GM19023 (cell line): Measurements from ENCODE around the gene MAPK11.

Experiments
- ATAC-seq: cut with Tn5 transposase; IDR thresholded peaks from one replicate; pipeline ENCODE4 v1.9.1; 2021; ENCODE audit warnings: mild to moderate bottlenecking, moderate library complexity; ENCODE audit not compliant: unreplicated experiment

Gene MAPK11

GRCh38 chr22:50296658-50297490, 26.7 kb upstream of the MAPK11 start:
- ATAC-seq: no peak

- no peak for ATAC-seq
Observed at GRCh38 chr22:50294319-50294656, 24.1 kb upstream of the MAPK11 start.

- no peak for ATAC-seq
Observed at GRCh38 chr22:50293441-50294318, 23.5 kb upstream of the MAPK11 start.

- no peak for ATAC-seq
Observed at GRCh38 chr22:50292643-50293440, 22.7 kb upstream of the MAPK11 start.

GRCh38 chr22:50289942-50290630, 19.9 kb upstream of the MAPK11 start:
- ATAC-seq: no peak

GRCh38 chr22:50289151-50289941, 19.2 kb upstream of the MAPK11 start:
- no peak for ATAC-seq

GRCh38 chr22:50287731-50288130, 17.6 kb upstream of the MAPK11 start:
- no peak for ATAC-seq

- ATAC-seq: no peak
Observed at GRCh38 chr22:50286701-50287318, 16.6 kb upstream of the MAPK11 start.

GRCh38 chr22:50286275-50286674, 16.1 kb upstream of the MAPK11 start:
- no peak for ATAC-seq

- ATAC-seq: no peak
Observed at GRCh38 chr22:50285568-50286229, 15.5 kb upstream of the MAPK11 start.

GRCh38 chr22:50284479-50284878, 14.3 kb upstream of the MAPK11 start:
- ATAC-seq: no peak

- no peak for ATAC-seq
Observed at GRCh38 chr22:50283821-50284220, 13.6 kb upstream of the MAPK11 start.

GRCh38 chr22:50282361-50283155, 12.4 kb upstream of the MAPK11 start:
- no peak for ATAC-seq

GRCh38 chr22:50281957-50282356, 11.8 kb upstream of the MAPK11 start:
- ATAC-seq: no peak

- ATAC-seq: no peak
Observed at GRCh38 chr22:50281384-50281760, 11.2 kb upstream of the MAPK11 start.

- no peak for ATAC-seq
Observed at GRCh38 chr22:50280708-50281383, 10.7 kb upstream of the MAPK11 start.

GRCh38 chr22:50280022-50280707, 10.0 kb upstream of the MAPK11 start:
- ATAC-seq: no peak
